Prostate gland (tissue), 2 donors: ENCODE data around the gene SLC6A11.

Experiments
- CTCF ChIP-seq, 4 experiments: fragments of 200-600 bp in 2 of 4; fragments of 450-650 bp in 2 of 4; sonication (generic) in 2 of 4; IDR thresholded peaks; 1 replicate in 3 of 4; 2 replicates in 1 of 4; pipeline ENCODE4 v1.5.1; 2016 to 2019; ENCODE audit warnings: antibody characterized with exemption in 4 of 4, mild to moderate bottlenecking in 2 of 4, moderate library complexity in 2 of 4
- POLR2A ChIP-seq: fragments of 450-650 bp; IDR thresholded peaks from one replicate; pipeline ENCODE4 v1.6.1; 2016; ENCODE audit warnings: antibody characterized with exemption, mild to moderate bottlenecking

GRCh38 chr3:10768708-10769394, 47.2 kb upstream of the SLC6A11 start:
- TF ChIP-seq CTCF (IDR thresholded peaks at IDR 0.05) (no peak), POLR2A (no peak)
